Esophagus mucosa (tissue), 1 donor: ENCODE measurements around the gene TNFRSF1B. TPM values are rescaled to one million over a fixed set of nuclear protein-coding genes. Genes with fewer than 3 reads are reported as not detected.
A peak's percentile ranks its signal among the peaks of the same experiment; 100 is the strongest.
"Not testable (repeated sequence)": the region's sequence is repeated elsewhere in the genome, so short reads cannot be mapped to it uniquely, and the experiment has no call there.

Source experiments
- ATAC-seq: fragments of 200-7000 bp; cut with Tn5 transposase; one replicate; pipeline ENCODE4 v1.9.1; 2020
- total RNA-seq: library from RNA; stranded (reverse); gene quantifications from one replicate; pipeline ENCODE4 v1.2.4, GENCODE V29; 2023
- donor health status: DM: yes; HTN: yes; CAD: no.

TNFRSF1B gene
- total RNA-seq, 1 donor from 2014 or later, result 4.1 TPM

GRCh38 chr1:12224092-12224491, 57.3 kb downstream of the TNFRSF1B start:
- not testable (repeated sequence) for ATAC-seq

- no peak for ATAC-seq
Measured at GRCh38 chr1:12228979-12229378, 62.2 kb downstream of the TNFRSF1B start.

GRCh38 chr1:12229386-12229834, 62.6 kb downstream of the TNFRSF1B start:
- no peak for ATAC-seq

- peak; percentile 83 for ATAC-seq
Measured at GRCh38 chr1:12229835-12230548, 63.2 kb downstream of the TNFRSF1B start, which contains the start of gene VPS13D. TSS of gene VPS13D (plus strand) at chr1:12230030. CDS start at chr1:12234267, 4,237 bp downstream.

- peak; percentile 66 for ATAC-seq
Measured at GRCh38 chr1:12230549-12231275, 63.9 kb downstream of the TNFRSF1B start.

- ATAC-seq, result peak; percentile 28
Measured at GRCh38 chr1:12231276-12231595, 64.4 kb downstream of the TNFRSF1B start.

GRCh38 chr1:12232221-12232620, 65.4 kb downstream of the TNFRSF1B start:
- peak; percentile 84 for ATAC-seq

- peak; percentile 3 for ATAC-seq
Measured at GRCh38 chr1:12244078-12244477, 77.3 kb downstream of the TNFRSF1B start.

GRCh38 chr1:12244585-12244984, 77.8 kb downstream of the TNFRSF1B start:
- peak; percentile 97 for ATAC-seq

GRCh38 chr1:12245116-12245515, 78.3 kb downstream of the TNFRSF1B start:
- no peak for ATAC-seq

- ATAC-seq, result no peak
Measured at GRCh38 chr1:12245733-12246132, 78.9 kb downstream of the TNFRSF1B start.

- ATAC-seq, result no peak
Measured at GRCh38 chr1:12246584-12246983, 79.8 kb downstream of the TNFRSF1B start.

- no peak for ATAC-seq
Measured at GRCh38 chr1:12249181-12249580, 82.4 kb downstream of the TNFRSF1B start.

GRCh38 chr1:12249748-12250147, 83.0 kb downstream of the TNFRSF1B start:
- no peak for ATAC-seq

GRCh38 chr1:12251442-12251841, 84.7 kb downstream of the TNFRSF1B start:
- ATAC-seq, result no peak

GRCh38 chr1:12255913-12256312, 89.1 kb downstream of the TNFRSF1B start:
- no peak for ATAC-seq

GRCh38 chr1:12258272-12258671, 91.5 kb downstream of the TNFRSF1B start:
- ATAC-seq, result no peak

Other genes with a start within 250 kb of the TNFRSF1B start
- gene KIAA2013, start 240.6 kb upstream of the TNFRSF1B start, total RNA-seq, result 26.3 TPM
- gene PLOD1, start 232.3 kb upstream of the TNFRSF1B start, total RNA-seq, result 26.5 TPM
- gene MFN2, start 186.5 kb upstream of the TNFRSF1B start, total RNA-seq, result 96.5 TPM
- 15.2 TPM for gene MIIP, start 147.5 kb upstream of the TNFRSF1B start, total RNA-seq
- 0.12 TPM for gene TNFRSF8, start 103.7 kb upstream of the TNFRSF1B start, total RNA-seq
- 69.4 TPM for gene VPS13D, start 63.0 kb downstream of the TNFRSF1B start, total RNA-seq